ENCODE results near the gene SASH3. TPM values are rescaled to one million over a fixed set of nuclear protein-coding genes. Genes with fewer than 3 reads are reported as not detected.

Gene SASH3
- polyA plus RNA-seq, 2 of the 4 experiments (the other 2 are of a cell fraction) = not detected

GRCh38 chrX:129792586-129793291, 13.0 kb downstream of the SASH3 start:
- CTCF ChIA-PET = interaction anchor here (0.6 to 1.1 kb wide), 2 partner anchors 17 to 155 kb away, joined by 3 to 4 read pairs; no protein-coding TSS in a partner anchor
- 91% methylated on average over 1 of the region's 18 CpGs for WGBS (ENCODE audit: missing lambda C conversion rate)

GRCh38 chrX:129793604-129794191, 13.9 kb downstream of the SASH3 start:
- 96% methylated on average over 12 of the region's 20 CpGs for WGBS (ENCODE audit: missing lambda C conversion rate)
- no peaks in the 10 kb centered on the region for H3K9me3 ChIP-seq
- TF ChIP-seq RFX5 (IDR thresholded peaks at IDR 0.05) (no peak), MAX (IDR thresholded peaks at IDR 0.05) (no peak), POLR2A (IDR thresholded peaks at IDR 0.05; ENCODE audit: low read length) (no peak)
- CTCF ChIA-PET = interaction anchor here (0.6 kb wide), 2 partner anchors 18 to 285 kb away, joined by 3 read pairs; no protein-coding TSS in a partner anchor
- POLR2A ChIA-PET = no interaction called here
- H3K4me1 ChIP-seq = no peaks in the 10 kb centered on the region
- H3K4me2 ChIP-seq = no peak overlapping the region
- DNase-seq (ENCODE audit: low read depth in 1 of 2, low spot score in 1 of 2) (no peak), FAIRE-seq (no peak), ATAC-seq (no peak)
- no peak overlapping the region for H3K27ac ChIP-seq
- no peak overlapping the region for H3K4me3 ChIP-seq

More at GRCh38 chrX:129792586-129793291, 13.0 kb downstream of the SASH3 start:
- ATAC-seq (no peak), FAIRE-seq (no peak), DNase-seq (ENCODE audit: low read depth in 1 of 2, low spot score in 1 of 2) (no peak)
- POLR2A ChIA-PET = interaction anchor here (0.6 kb wide), 1 partner anchor 270 kb away, joined by 6 read pairs; the partner anchor contains the start of gene SMARCA1
- no peaks in the 10 kb centered on the region for H3K9me3 ChIP-seq
- H3K27ac ChIP-seq = no peak overlapping the region
- H3K4me3 ChIP-seq = no peak overlapping the region
- H3K4me2 ChIP-seq = no peak overlapping the region
- TF ChIP-seq FOXS1 (CRISPR knock-in tag; IDR thresholded peaks at IDR 0.05) = no peak
- TF ChIP-seq POLR2AphosphoS2 (conservative IDR thresholded peaks at IDR 0.05; ENCODE audit: low read length) = no peak
- TF ChIP-seq CHD2 (IDR thresholded peaks at IDR 0.05; ENCODE audit: low read length, partially characterized antibody) = no peak
- no peak for TF ChIP-seq JUNB (IDR thresholded peaks at IDR 0.05)
- TF ChIP-seq NPAS2 (CRISPR knock-in tag; IDR thresholded peaks at IDR 0.05; ENCODE audit: borderline replicate concordance) = no peak
- no peak for TF ChIP-seq CBX2 (IDR thresholded peaks at IDR 0.05; ENCODE audit: borderline replicate concordance, low read depth)
- no peak for TF ChIP-seq TP53 (CRISPR knock-in tag; IDR thresholded peaks at IDR 0.05)
- TF ChIP-seq, protein P1, sequence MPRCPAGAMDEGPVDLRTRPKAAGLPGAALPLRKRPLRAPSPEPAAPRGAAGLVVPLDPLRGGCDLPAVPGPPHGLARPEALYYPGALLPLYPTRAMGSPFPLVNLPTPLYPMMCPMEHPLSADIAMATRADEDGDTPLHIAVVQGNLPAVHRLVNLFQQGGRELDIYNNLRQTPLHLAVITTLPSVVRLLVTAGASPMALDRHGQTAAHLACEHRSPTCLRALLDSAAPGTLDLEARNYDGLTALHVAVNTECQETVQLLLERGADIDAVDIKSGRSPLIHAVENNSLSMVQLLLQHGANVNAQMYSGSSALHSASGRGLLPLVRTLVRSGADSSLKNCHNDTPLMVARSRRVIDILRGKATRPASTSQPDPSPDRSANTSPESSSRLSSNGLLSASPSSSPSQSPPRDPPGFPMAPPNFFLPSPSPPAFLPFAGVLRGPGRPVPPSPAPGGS (IDR thresholded peaks at IDR 0.05) = no peak
- TF ChIP-seq KDM5A (IDR thresholded peaks at IDR 0.05) = no peak
- no peak for TF ChIP-seq HEYL (CRISPR knock-in tag; IDR thresholded peaks at IDR 0.05)
- no peak for TF ChIP-seq PBX3 (IDR thresholded peaks at IDR 0.05)
- TF ChIP-seq ZC3H11A (IDR thresholded peaks at IDR 0.05) = no peak
- no peak for TF ChIP-seq GATA3 (IDR thresholded peaks at IDR 0.05; ENCODE audit: borderline replicate concordance)
- no peak for TF ChIP-seq EHF (CRISPR knock-in tag; IDR thresholded peaks at IDR 0.05)
- no peak for TF ChIP-seq TFCP2L1 (CRISPR knock-in tag; IDR thresholded peaks at IDR 0.05)
- TF ChIP-seq, protein P2, sequence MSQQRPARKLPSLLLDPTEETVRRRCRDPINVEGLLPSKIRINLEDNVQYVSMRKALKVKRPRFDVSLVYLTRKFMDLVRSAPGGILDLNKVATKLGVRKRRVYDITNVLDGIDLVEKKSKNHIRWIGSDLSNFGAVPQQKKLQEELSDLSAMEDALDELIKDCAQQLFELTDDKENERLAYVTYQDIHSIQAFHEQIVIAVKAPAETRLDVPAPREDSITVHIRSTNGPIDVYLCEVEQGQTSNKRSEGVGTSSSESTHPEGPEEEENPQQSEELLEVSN (IDR thresholded peaks at IDR 0.05; ENCODE audit: borderline replicate concordance, low read depth) = no peak
- TF ChIP-seq CHD4 (IDR thresholded peaks at IDR 0.05; ENCODE audit: borderline replicate concordance) = no peak
- no peaks in the 10 kb centered on the region for H3K4me1 ChIP-seq

DNA sequence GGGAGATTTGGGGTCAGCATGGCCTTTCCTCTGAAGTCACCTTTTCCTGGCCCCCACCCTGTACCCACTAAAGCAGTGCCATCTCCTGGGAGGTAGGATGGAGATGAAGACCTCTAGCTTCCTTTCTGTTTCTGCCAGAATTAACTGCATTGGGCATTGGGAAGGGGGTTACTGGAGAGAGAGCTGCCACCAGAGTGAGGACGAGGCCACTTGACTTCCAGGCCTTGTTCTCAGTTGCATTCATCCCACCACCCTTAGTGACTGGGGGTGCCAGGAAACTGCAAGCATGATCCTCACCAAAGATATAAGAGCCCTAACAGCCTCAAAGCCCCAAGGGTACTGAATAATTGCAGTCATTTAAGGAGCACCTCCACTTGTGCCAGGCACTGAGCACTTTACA, 15.8 kb downstream of the SASH3 start:
- 90% methylated on average over 1 of the region's 1 CpG for WGBS (ENCODE audit: missing lambda C conversion rate)
- ATAC-seq = no peak

More for the DNA sequence above, 15.8 kb downstream of the SASH3 start:
- POLR2A ChIA-PET = no interaction called here
- Histone ChIP-seq H3K4me2 (no peak overlapping the region), H3K9me3 (no peaks in the 10 kb centered on the region), H3K4me1 (no peaks in the 10 kb centered on the region), H3K27ac (no peak overlapping the region), H3K4me3 (no peak overlapping the region)
- CTCF ChIA-PET = interaction anchor here (1.1 kb wide), 1 partner anchor 36 kb away, joined by 3 read pairs; no protein-coding TSS in a partner anchor
- FAIRE-seq = no peak
- DNase-seq (ENCODE audit: low read depth in 1 of 2, low spot score in 1 of 2) = no peak
- TF ChIP-seq KDM1A (IDR thresholded peaks at IDR 0.05; ENCODE audit: low read depth) (no peak), NPAS2 (CRISPR knock-in tag; IDR thresholded peaks at IDR 0.05; ENCODE audit: borderline replicate concordance) (no peak), HOXB13 (CRISPR knock-in tag; IDR thresholded peaks at IDR 0.05; ENCODE audit: low read depth) (no peak), PBX3 (IDR thresholded peaks at IDR 0.05) (no peak), MAZ (IDR thresholded peaks at IDR 0.05; ENCODE audit: borderline replicate concordance, low read depth, low read length) (no peak), CEBPB (IDR thresholded peaks at IDR 0.05) (no peak), NR3C1 (IDR thresholded peaks at IDR 0.05) (no peak), EHF (CRISPR knock-in tag; IDR thresholded peaks at IDR 0.05) (no peak), TFCP2L1 (CRISPR knock-in tag; IDR thresholded peaks at IDR 0.05) (no peak), POLR2AphosphoS2 (conservative IDR thresholded peaks at IDR 0.05; ENCODE audit: low read length) (no peak), FOXS1 (CRISPR knock-in tag; IDR thresholded peaks at IDR 0.05) (no peak)
